ENCODE results near the gene TCEAL8.
"Not testable (repeated sequence)": the region's sequence is repeated elsewhere in the genome, so short reads cannot be mapped to it uniquely, and the experiment has no call there.

TCEAL8 gene

GRCh38 chrX:103254921-103255493 lies at the start of gene TCEAL8:
TSS of gene TCEAL8 (minus strand) at chrX:103255155. CDS start at chrX:103253979, 1,176 bp downstream.
- DNase-seq (ENCODE audit: low read depth in 3 of 3) = peak; percentile 9 to 59 (median 24)

- DNase-seq (ENCODE audit: low read depth in 3 of 3) = no peak
These were observed 49.8 kb upstream of the TCEAL8 start for GRCh38 chrX:103304705-103305104.

GRCh38 chrX:103293118-103293517 lies 38.2 kb upstream of the TCEAL8 start:
- DNase-seq (ENCODE audit: low read depth in 3 of 3) = no peak

- no peak for DNase-seq (ENCODE audit: low read depth in 3 of 3)
These were observed 24.7 kb upstream of the TCEAL8 start for GRCh38 chrX:103279624-103280023.

GRCh38 chrX:103276581-103277002 lies 21.6 kb upstream of the TCEAL8 start, which contains the start of gene TCEAL5:
TSS of gene TCEAL5 (minus strand) at chrX:103276750. CDS start at chrX:103274563, 2,187 bp downstream.
- DNase-seq (ENCODE audit: low read depth in 3 of 3) = no peak

- DNase-seq (ENCODE audit: low read depth in 3 of 3) = no peak
These were observed 21.1 kb upstream of the TCEAL8 start for GRCh38 chrX:103275947-103276567.

- DNase-seq (ENCODE audit: low read depth in 3 of 3) = no peak
These were observed 19.3 kb upstream of the TCEAL8 start for GRCh38 chrX:103274284-103274683.

GRCh38 chrX:103258275-103258674 lies 3.3 kb upstream of the TCEAL8 start:
- no peak for DNase-seq (ENCODE audit: low read depth in 3 of 3)

GRCh38 chrX:103256651-103257050 lies 1.7 kb upstream of the TCEAL8 start:
- no peak for DNase-seq (ENCODE audit: low read depth in 3 of 3)

- DNase-seq (ENCODE audit: low read depth in 3 of 3) = peak in 2 of 3 experiments; percentile 0 to 38
These were observed 657 bp downstream of the TCEAL8 start for GRCh38 chrX:103254171-103254824.

GRCh38 chrX:103253608-103254007 lies 1.3 kb downstream of the TCEAL8 start:
- DNase-seq (ENCODE audit: low read depth in 3 of 3) = no peak

- no peak for DNase-seq (ENCODE audit: low read depth in 3 of 3)
These were observed 4.0 kb downstream of the TCEAL8 start for GRCh38 chrX:103250977-103251376.

GRCh38 chrX:103249805-103250204 lies 5.2 kb downstream of the TCEAL8 start:
- no peak for DNase-seq (ENCODE audit: low read depth in 3 of 3)

GRCh38 chrX:103248553-103248952 lies 6.4 kb downstream of the TCEAL8 start:
- no peak for DNase-seq (ENCODE audit: low read depth in 3 of 3)

GRCh38 chrX:103240155-103240554 lies 14.8 kb downstream of the TCEAL8 start:
- no peak for DNase-seq (ENCODE audit: low read depth in 3 of 3)

- DNase-seq (ENCODE audit: low read depth in 3 of 3) = no peak
These were observed 18.7 kb downstream of the TCEAL8 start for GRCh38 chrX:103236296-103236695.

- not testable (repeated sequence) for DNase-seq (ENCODE audit: low read depth in 3 of 3)
These were observed 19.3 kb downstream of the TCEAL8 start for GRCh38 chrX:103235608-103236007.

- DNase-seq (ENCODE audit: low read depth in 3 of 3) = no peak
These were observed 20.1 kb downstream of the TCEAL8 start for GRCh38 chrX:103234869-103235268.

GRCh38 chrX:103233263-103233662 lies 21.7 kb downstream of the TCEAL8 start:
- no peak for DNase-seq (ENCODE audit: low read depth in 3 of 3)

- not testable (repeated sequence) for DNase-seq (ENCODE audit: low read depth in 3 of 3)
These were observed 29.0 kb downstream of the TCEAL8 start for GRCh38 chrX:103225918-103226317.

GRCh38 chrX:103220511-103221323 lies 34.2 kb downstream of the TCEAL8 start:
- no peak for DNase-seq (ENCODE audit: low read depth in 3 of 3)

GRCh38 chrX:103215425-103215991 lies 39.4 kb downstream of the TCEAL8 start:
- DNase-seq (ENCODE audit: low read depth in 3 of 3) = peak in 1 of 3 experiments; percentile 19
